ENCODE measurements around the gene CHCHD6. TPM values are rescaled to one million over a fixed set of nuclear protein-coding genes. Genes with fewer than 3 reads are reported as not detected.

The CHCHD6 gene
- total and polyA plus RNA-seq, 8 donors = 5.0 to 10.9 (median 6.0) TPM

DNA sequence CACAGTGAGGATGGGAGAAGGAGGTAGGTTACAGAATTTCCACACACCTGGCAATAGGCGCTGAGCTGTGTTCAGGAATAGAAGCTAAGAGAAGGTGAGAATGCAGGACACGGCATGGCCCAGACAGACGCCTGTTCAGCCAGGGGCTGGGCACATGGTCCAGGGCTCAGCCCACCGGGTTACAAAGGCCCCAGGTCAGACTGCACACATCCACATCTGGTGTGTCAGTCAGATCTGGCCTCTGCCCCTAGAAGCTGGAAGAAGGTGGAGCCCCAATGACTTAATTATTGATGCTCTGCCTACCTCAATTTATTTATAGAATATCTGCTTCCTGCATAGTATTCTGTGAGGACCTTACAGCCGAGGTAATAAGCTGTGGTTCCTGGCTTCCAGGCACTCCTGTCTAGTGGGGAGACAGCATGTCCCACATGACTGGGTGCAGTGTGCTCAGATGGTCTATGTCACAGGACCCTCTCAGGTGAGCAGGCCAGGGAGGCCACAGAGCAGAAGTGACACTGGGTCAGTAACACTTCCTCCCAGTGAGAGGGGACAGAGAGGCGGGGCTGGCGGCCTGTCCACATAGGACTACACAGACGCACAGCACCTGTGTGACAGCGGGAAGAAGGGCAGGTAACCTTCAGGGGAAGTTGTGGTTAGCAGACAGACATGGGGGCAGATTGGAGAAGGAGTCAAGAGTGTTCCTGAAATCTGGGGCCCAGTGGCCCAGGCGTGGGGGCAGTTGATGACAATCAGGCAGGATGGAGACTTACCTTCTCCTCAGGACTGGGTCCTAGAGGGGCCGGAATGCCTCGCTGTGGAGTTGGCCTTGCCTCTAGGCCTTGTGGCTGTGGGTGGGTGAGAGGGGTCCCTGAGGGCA, 240.3 kb downstream of the CHCHD6 start:
- H3K27ac ChIP-seq = no peak overlapping the region
- DNase-seq (peak in 1 of 6 donors; percentile 46), ATAC-seq (no peak), FAIRE-seq (no peak)
- no peaks in the 10 kb centered on the region for H3K9me3 ChIP-seq
- WGBS, 2 donors = 93 to 94% methylated on average over 12 of the region's 12 CpGs
- no peak overlapping the region for H3K4me3 ChIP-seq
- intact Hi-C loops (cut with DNase I) = no loop called here
- no peaks in the 10 kb centered on the region for H3K36me3 ChIP-seq
- no peaks in the 10 kb centered on the region for H3K4me1 ChIP-seq
- TF ChIP-seq, protein P1, sequence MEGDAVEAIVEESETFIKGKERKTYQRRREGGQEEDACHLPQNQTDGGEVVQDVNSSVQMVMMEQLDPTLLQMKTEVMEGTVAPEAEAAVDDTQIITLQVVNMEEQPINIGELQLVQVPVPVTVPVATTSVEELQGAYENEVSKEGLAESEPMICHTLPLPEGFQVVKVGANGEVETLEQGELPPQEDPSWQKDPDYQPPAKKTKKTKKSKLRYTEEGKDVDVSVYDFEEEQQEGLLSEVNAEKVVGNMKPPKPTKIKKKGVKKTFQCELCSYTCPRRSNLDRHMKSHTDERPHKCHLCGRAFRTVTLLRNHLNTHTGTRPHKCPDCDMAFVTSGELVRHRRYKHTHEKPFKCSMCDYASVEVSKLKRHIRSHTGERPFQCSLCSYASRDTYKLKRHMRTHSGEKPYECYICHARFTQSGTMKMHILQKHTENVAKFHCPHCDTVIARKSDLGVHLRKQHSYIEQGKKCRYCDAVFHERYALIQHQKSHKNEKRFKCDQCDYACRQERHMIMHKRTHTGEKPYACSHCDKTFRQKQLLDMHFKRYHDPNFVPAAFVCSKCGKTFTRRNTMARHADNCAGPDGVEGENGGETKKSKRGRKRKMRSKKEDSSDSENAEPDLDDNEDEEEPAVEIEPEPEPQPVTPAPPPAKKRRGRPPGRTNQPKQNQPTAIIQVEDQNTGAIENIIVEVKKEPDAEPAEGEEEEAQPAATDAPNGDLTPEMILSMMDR (IDR thresholded peaks at IDR 0.05) = no peak
- H3K27me3 ChIP-seq = no peaks in the 10 kb centered on the region

DNA sequence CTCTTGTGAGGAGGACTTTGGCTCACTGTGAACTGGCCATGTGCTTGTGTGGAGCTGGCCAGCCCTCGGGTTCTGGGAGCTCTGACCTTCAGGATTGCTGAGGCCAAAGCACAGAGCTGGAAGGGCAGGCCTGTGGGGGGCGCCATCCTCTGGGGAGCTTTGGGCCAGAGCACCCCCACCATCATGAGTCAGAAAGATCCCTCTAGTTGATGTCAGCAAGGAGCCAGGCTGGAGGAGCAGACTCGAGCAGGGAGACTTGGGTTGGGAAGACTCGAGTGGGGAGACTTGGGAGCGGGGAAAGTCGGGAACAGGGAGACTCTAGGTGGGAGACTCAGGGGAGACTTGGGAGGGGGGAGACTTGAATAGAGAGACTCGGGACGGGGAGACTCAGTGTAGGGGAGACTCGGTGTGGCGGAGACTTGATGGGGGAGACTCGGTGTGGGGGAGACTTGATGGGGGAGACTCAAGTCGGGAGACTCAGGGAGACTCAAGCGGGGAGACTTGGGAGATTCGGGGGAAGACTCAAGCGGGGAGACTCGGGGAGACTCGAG, 241.2 kb downstream of the CHCHD6 start:
- H3K27ac ChIP-seq = no peak overlapping the region
- H3K27me3 ChIP-seq = no peaks in the 10 kb centered on the region
- intact Hi-C loops (cut with DNase I) = no loop called here
- H3K36me3 ChIP-seq = no peaks in the 10 kb centered on the region
- DNase-seq (no peak), ATAC-seq (no peak), FAIRE-seq (no peak)
- TF ChIP-seq, protein P1 (IDR thresholded peaks at IDR 0.05) = no peak
- H3K9me3 ChIP-seq = no peaks in the 10 kb centered on the region
- no peaks in the 10 kb centered on the region for H3K4me1 ChIP-seq
- no peak overlapping the region for H3K4me3 ChIP-seq
- WGBS, 2 donors = 85 to 87% methylated on average over 17 of the region's 17 CpGs

DNA sequence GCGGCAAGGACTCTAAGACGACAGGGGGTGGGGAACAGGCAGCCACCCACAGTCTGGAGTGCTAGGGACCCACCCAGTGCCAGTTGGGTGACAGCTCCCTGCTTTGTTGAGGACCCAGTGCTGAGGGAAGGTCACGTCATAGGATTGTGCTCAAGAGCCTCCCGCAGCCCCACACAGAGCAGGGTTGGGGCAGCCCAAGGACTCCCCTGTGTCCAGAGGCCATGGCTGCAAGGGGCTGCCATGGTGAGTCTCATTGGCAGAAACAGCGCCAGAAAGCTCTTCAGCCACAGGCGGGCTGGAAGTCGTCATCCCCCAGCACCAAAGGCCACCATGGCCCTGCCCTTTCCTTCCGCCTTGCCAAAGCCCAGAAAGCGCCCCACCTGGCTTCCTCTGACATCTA, 241.9 kb downstream of the CHCHD6 start:
- no peak for FAIRE-seq
- ATAC-seq = no peak
- Histone ChIP-seq H3K27ac (no peak overlapping the region), H3K27me3 (no peaks in the 10 kb centered on the region), H3K4me1 (no peaks in the 10 kb centered on the region), H3K4me3 (no peak overlapping the region), H3K9me3 (no peaks in the 10 kb centered on the region), H3K36me3 (no peaks in the 10 kb centered on the region)
- intact Hi-C loops (cut with DNase I) = no loop called here
- 94 to 97% methylated on average over 9 of the region's 9 CpGs for WGBS, 2 donors
- TF ChIP-seq, protein P1 (IDR thresholded peaks at IDR 0.05) = no peak
- no peak for DNase-seq

DNA sequence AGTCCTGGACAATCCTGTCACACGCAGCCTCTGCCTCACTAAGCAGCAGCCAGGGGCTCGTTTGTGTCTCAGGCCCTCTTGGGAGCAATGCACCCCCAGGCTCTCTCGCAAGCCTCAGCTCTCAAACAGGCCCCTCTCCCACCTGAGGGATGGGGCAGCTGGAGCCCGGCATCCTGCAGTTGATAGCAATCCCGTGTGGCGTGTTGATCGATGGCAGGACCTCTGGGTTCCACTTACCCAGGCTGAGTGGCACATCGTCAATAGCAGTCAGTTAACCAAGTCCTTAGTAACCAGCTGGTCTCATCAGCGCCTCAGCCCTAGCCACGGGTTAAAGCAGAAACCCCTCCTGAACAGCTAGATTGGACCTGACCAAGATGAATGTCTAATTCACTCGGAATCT, 242.4 kb downstream of the CHCHD6 start:
- TF ChIP-seq, protein P1 (IDR thresholded peaks at IDR 0.05) = no peak
- Histone ChIP-seq H3K27me3 (no peaks in the 10 kb centered on the region), H3K36me3 (no peaks in the 10 kb centered on the region), H3K4me3 (no peak overlapping the region), H3K27ac (no peak overlapping the region), H3K4me1 (no peaks in the 10 kb centered on the region), H3K9me3 (no peaks in the 10 kb centered on the region)
- ATAC-seq = no peak
- no peak for FAIRE-seq
- WGBS, 2 donors = 85 to 91% methylated on average over 11 of the region's 11 CpGs
- intact Hi-C loops (cut with DNase I) = no loop called here
- no peak for DNase-seq

DNA sequence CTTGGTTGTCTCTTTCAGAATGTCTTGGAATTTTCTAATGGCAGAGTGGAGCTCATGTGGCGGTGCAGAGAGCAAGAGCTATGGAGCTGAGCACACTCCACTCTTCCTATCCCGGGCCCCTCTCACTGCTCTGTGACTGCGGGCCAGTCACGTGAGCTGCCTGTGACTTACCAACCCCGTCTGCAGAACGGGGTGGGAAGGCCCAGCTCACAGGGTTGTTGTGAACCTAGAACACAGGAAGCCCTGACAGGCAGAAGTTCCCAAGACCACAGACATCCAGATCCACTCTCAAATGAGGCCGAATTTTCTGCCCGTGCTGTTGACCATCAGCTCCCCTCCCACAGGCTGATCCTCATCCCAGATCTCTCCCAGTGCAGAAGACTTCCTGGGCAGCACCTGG, 243.4 kb downstream of the CHCHD6 start:
- WGBS, 2 donors = 68 to 78% methylated on average over 8 of the region's 8 CpGs
- DNase-seq (peak in 1 of 6 donors; percentile 38), ATAC-seq (peak in 2 of 4 donors; percentile 37 to 80), FAIRE-seq (no peak)
- Histone ChIP-seq H3K4me3 (no peak overlapping the region), H3K27ac (no peak overlapping the region), H3K4me1 (no peaks in the 10 kb centered on the region), H3K9me3 (no peaks in the 10 kb centered on the region), H3K36me3 (no peaks in the 10 kb centered on the region), H3K27me3 (no peaks in the 10 kb centered on the region)
- TF ChIP-seq, protein P1 (IDR thresholded peaks at IDR 0.05) = no peak
- intact Hi-C loops (cut with DNase I) = no loop called here

Data from pancreas (tissue), 10 donors.